Hematopoietic multipotent progenitor cell (in vitro differentiated cells): ENCODE measurements around the gene GSTK1. TPM values are rescaled to one million over a fixed set of nuclear protein-coding genes. Genes with fewer than 3 reads are reported as not detected.
"Not testable (repeated sequence)": the region's sequence is repeated elsewhere in the genome, so short reads cannot be mapped to it uniquely, and the experiment has no call there.

Experiments
- DNase-seq, 3 donors: peaks; one replicate each; pipeline ENCODE4 v3.0.0-alpha.2; 2011 to 2015; ENCODE audit warnings: low read depth in 2 of 3, low spot score in 2 of 3
- total RNA-seq: library from RNA; depleted of rRNA; stranded (reverse); fragments of >200 nt; gene quantifications from one replicate; pipeline ENCODE4 v1.2.3, GENCODE V29; 2012

GSTK1 gene
- 153 TPM for total RNA-seq

DNA sequence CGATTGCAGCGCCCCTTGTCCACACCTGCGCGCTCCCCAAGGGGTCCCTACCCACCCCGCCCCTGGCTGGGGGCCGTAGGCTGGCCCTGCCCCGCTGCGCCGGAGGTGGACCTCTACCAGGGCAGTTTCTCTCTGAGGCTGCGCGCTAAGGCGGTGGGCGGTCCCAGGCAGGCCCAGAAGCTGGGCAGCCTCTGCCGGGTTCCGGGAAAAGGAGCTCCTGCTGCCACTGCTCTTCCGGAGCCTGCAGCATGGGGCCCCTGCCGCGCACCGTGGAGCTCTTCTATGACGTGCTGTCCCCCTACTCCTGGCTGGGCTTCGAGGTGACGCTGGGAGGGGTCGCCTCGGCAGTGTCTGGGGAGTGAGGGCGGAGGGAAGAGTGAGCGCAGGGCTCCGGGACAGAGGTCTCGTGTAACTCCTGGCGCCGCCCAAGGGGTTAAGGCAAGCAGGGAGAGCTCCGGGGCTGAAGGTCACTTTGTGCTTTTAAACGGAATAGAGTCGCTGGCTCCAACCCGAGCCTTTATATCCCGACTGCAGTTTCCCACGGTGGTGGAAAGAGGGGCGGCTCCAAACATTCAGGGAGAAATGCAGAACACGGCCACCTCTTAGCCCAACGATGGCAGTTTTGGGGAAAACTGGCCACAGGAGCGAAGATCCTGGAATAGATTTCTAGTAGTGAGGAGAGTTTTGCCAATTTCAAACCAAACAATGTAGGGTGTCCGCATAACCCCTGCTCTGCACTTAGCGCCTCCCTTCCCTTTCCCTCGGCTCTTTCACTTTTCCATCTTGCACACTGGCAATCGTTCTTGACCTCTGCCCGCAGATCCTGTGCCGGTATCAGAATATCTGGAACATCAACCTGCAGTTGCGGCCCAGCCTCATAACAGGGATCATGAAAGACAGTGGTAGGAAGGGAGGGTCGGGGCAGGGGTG, at the start of gene GSTK1:
Gene GSTK1, plus strand, starts transcription at position 176 of the 930 bp plus-strand sequence. Its CDS starts 73 bp downstream, at position 249.
- DNase-seq: peak; percentile 47 to 68 (median 59)

DNA sequence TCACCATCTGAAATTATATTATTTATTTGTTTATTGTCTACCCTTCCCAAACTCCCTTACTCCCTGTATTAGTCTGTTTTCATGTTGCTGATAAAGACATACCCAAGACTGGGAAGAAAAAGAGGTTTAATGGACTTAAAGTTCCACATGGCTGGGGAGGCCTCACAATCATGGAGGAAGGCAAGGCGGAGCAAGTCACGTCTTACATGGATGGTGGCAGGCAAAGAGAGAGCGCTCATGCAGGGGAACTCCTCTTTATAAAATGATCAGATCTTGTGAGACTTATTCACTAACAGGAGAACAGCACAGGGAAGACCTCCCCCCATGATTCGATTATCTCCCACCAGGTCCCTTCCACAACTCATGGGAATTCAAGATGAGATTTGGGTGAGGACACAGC, 49.8 kb upstream of the GSTK1 start:
- DNase-seq: not testable (repeated sequence)

GRCh38 chr7:143214789-143215679, 48.2 kb upstream of the GSTK1 start:
- DNase-seq: peak; percentile 57 to 94 (median 78)

DNA sequence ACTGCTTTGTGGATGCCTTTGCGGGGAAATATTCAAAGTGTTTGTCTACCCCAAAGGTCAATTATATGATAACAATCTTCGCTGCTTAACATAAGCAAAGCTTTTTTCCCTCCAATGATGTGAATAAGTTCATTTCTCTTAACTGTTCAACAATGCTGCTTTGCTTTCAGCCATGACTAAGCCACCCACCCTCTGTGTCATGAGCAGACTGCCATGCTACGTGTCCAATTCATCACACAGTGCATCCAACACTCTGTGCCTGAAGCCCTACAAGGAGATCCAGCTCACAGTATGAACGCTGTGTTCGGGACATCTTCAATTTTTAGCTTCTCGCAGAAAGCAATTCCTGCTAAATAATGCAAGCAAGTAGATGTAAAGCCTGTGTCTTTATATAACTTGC, 47.1 kb upstream of the GSTK1 start:
- DNase-seq: no peak

GRCh38 chr7:143216686-143217085, 46.6 kb upstream of the GSTK1 start:
- DNase-seq: no peak

GRCh38 chr7:143217806-143218205, 45.4 kb upstream of the GSTK1 start:
- no peak for DNase-seq

- no peak for DNase-seq
Measured at GRCh38 chr7:143221286-143221685, 42.0 kb upstream of the GSTK1 start.

DNA sequence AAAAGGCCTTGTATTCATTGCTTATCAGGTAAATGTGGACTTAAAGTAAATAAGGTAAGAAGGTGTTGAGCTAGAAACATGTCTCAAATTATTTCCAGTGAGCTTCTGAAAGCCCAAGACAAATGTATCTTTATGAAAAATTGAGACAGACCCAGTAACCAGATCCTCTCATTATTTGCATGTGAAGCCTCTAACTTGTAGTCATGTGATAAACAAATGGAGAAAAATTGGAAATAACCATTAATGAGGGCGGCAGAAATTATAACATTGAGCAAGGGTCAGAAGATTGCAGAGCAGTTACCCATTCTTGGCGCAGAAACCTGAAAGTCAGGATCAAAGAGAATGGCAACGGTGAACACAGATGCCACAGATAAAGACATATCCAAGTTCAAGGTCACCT, 41.5 kb upstream of the GSTK1 start, which contains the start of gene TAS2R40:
Gene TAS2R40, plus strand, starts transcription at position 301 of the 400 bp plus-strand sequence. Its CDS starts 42 bp downstream, at position 343.
- no peak for DNase-seq

DNA sequence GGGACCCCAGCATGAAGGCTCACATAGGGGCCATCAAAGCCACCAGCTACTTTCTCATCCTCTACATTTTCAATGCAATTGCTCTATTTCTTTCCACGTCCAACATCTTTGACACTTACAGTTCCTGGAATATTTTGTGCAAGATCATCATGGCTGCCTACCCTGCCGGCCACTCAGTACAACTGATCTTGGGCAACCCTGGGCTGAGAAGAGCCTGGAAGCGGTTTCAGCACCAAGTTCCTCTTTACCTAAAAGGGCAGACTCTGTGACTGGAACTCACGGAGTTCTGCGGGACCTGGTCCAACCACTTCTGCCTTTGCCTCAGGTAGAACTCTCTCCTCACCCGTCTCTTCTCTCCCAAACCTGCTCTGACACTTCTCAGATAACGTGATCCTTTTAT, 40.5 kb upstream of the GSTK1 start:
- peak in 1 of 3 donors; percentile 73 for DNase-seq

- no peak for DNase-seq
Measured at GRCh38 chr7:143223784-143224183, 39.5 kb upstream of the GSTK1 start.

DNA sequence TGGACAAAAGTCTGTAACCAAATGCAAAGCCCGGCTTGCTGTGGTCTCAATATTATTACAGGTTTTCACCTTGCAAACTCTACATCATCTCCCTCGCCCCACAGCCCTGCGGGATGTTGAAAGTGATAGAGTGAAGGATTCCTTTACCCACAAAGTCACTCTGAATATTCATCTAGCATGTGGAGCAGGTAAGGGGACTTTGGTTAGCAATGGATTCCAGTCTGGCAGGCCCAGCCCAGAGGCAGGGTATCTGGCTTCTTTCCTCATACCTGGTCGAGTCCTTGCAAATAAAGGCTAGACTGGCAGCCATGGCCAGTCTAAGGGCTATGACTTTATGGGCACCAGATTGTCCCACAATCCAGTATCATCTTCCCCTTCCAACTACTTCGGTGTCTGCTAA, 38.2 kb upstream of the GSTK1 start:
- no peak for DNase-seq

GRCh38 chr7:143227806-143228205, 35.4 kb upstream of the GSTK1 start:
- DNase-seq: no peak

DNA sequence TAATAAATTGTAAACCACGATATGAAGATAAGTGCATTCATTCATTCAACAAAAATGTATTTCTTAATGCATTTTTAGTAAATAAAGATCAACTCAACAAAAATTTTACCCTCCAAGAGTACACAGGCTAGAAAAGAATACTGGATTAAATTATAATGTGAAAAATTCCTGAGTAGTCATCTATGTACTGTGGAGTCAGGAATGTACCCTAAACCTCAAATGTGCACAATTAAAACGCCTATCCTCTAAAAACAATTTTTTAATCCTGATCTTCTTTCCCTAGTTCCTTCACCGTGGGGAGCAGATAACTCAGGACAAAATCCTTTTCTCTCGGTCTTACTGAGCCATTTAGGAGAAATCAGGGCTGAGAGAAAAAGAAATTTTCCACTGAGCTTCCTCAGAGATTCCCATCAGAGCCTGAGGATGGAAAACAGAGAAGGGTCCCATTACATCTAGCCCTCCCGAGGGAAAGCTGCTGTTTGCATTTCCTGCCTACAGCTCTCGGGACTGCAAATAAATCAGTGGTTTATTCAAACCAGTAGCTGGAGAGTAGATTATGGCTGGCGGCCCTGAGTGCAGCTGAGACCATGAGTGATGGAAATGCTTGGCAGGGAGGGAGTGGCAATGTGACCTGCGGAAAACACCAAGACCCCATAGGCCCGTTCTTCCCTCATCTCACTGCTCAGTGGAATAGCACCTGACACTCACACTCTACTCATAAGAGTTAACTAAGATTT, 34.0 kb upstream of the GSTK1 start:
- DNase-seq: no peak

- no peak for DNase-seq
Measured at GRCh38 chr7:143230602-143231457, 32.4 kb upstream of the GSTK1 start.

GRCh38 chr7:143233816-143234532, 29.3 kb upstream of the GSTK1 start:
- no peak for DNase-seq

DNA sequence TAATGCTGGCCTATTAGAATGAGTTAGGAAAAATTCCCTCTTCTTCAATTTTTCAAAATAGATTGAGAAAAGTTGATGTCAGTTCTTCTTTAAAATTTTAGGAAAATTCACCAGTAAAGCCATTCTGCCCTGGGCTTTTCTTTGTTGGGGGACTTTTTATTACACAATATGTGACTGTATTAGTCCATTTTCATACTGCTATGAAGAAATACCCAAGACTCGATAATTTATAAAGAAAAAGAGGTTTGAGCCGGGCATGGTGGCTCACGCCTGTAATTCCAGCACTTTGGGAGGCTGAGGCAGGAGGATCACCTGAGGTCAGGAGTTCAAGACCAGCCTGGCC, 28.7 kb upstream of the GSTK1 start:
- no peak for DNase-seq

DNA sequence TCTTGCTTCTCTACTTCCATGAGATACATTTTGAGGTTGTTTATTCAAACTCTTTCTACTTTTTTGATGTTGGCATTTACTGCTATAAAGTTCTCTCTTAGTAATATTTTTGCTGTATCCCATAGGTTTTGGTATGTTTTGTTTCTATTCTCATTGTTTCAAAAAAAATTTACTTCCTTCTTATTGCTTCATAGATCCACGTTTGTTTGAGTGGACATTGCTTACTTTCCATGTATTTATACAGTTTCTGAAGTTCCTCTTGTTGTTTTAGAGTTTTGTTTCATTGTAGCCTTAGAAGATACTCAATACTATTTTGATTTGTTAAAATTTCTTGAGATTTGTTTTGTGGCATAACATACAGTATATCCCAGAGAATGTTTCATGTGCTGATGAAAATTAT, 27.7 kb upstream of the GSTK1 start:
- no peak for DNase-seq

DNA sequence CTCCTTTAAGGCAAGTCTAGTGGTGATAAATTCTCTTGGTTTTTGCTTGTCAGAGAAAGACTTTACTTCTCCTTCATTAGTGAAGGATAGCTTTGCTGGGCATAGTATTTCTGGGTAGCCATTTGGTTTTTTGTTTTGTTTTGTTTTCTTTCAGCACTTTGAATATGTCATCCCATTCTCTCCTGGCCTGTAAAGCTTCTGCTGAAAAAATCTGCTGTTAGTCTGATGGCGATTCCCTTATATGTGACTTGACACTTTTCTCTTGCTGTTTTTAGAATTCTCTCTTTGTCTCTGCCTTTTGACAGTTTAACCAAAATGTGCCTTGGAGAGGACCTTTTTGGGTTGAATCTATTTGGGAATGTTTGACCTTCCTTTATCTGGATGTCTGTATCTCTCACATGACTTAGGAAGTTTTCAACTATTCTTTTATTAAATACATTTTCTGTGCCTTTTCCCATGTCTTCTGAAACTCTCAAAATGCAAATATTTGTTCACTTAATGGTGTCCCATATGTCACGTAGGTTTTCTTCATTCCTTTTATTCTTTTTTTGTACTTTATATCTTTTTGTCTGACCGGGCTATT, 26.7 kb upstream of the GSTK1 start:
- no peak for DNase-seq

DNA sequence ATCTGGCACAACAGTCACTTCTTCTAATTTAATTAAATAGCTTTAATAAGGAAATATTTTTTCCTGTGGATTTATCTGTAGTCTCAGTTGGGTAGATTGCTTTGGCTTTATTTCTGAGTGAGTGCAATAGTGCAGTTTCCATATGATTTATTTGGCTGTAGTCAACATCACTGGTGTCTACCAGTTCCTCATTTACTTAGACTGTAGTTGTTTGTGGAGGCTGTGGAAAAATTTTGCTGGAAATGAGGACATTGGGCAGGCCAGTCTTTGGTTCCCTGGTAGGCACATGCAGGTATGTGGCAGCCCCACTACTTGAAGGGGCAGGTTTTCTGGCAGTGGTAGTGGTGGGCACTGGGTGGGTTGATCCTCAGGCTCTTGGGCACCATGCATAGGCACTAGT, 25.9 kb upstream of the GSTK1 start:
- no peak for DNase-seq
